ENCODE results near the gene UGT1A9.

UGT1A9 gene

GRCh38 chr2:233801357-233802131 lies 129.8 kb downstream of the UGT1A9 start:
- peak; percentile 2 to 47 (median 34) for DNase-seq
- Histone ChIP-seq H3K27me3 (replicated peaks in 2 of 5; ENCODE audit: control insufficient read depth in 4 of 5, insufficient read depth in 5 of 5, low read length in 4 of 5) (peaks cover 0 to 6% (median 2%) of the 10 kb centered on the region in 5 experiments), H3K4me3 (ENCODE audit: control insufficient read depth in 1 of 7, extremely low read depth in 1 of 7, insufficient read depth in 4 of 7, low read depth in 2 of 7, low read length in 6 of 7) (no peak overlapping the region), H3K4me1 (ENCODE audit: control extremely low read depth in 1 of 4, control insufficient read depth in 4 of 4, insufficient read depth in 4 of 4, low read length in 3 of 4) (no peaks in the 10 kb centered on the region), H3K36me3 (ENCODE audit: control insufficient read depth in 4 of 4, insufficient read depth in 4 of 4, low read length in 3 of 4) (no peaks in the 10 kb centered on the region), H3K9me3 (ENCODE audit: control extremely low read depth in 1 of 5, control insufficient read depth in 4 of 5, insufficient read depth in 2 of 5, low read depth in 1 of 5, low read length in 4 of 5) (no peaks in the 10 kb centered on the region), H3K27ac (ENCODE audit: insufficient read depth in 1 of 2, low read depth in 1 of 2, low read length in 2 of 2, poor library complexity in 1 of 2, severe bottlenecking in 2 of 2) (no peak overlapping the region)
- ChIA-PET CTCF (no interaction called here), POLR2A (no interaction called here)
- 75% methylated on average over 4 of the region's 9 CpGs for WGBS (ENCODE audit: insufficient coverage)

GRCh38 chr2:233802132-233802815 lies 130.6 kb downstream of the UGT1A9 start:
- Histone ChIP-seq H3K27me3 (replicated peaks in 2 of 5; ENCODE audit: control insufficient read depth in 4 of 5, insufficient read depth in 5 of 5, low read length in 4 of 5) (peaks cover 0 to 6% (median 3%) of the 10 kb centered on the region in 5 experiments), H3K4me1 (ENCODE audit: control extremely low read depth in 1 of 4, control insufficient read depth in 4 of 4, insufficient read depth in 4 of 4, low read length in 3 of 4) (no peaks in the 10 kb centered on the region), H3K9me3 (ENCODE audit: control extremely low read depth in 1 of 5, control insufficient read depth in 4 of 5, insufficient read depth in 2 of 5, low read depth in 1 of 5, low read length in 4 of 5) (no peaks in the 10 kb centered on the region), H3K36me3 (ENCODE audit: control insufficient read depth in 4 of 4, insufficient read depth in 4 of 4, low read length in 3 of 4) (no peaks in the 10 kb centered on the region), H3K4me3 (ENCODE audit: control insufficient read depth in 1 of 7, extremely low read depth in 1 of 7, insufficient read depth in 4 of 7, low read depth in 2 of 7, low read length in 6 of 7) (no peak overlapping the region), H3K27ac (ENCODE audit: insufficient read depth in 1 of 2, low read depth in 1 of 2, low read length in 2 of 2, poor library complexity in 1 of 2, severe bottlenecking in 2 of 2) (no peak overlapping the region)
- WGBS (ENCODE audit: insufficient coverage) = 75% methylated on average over 1 of the region's 3 CpGs
- no peak for DNase-seq
- ChIA-PET CTCF (interaction anchor here (0.6 kb wide), 1 partner anchor 938 kb away, joined by 3 read pairs; no protein-coding TSS in a partner anchor), POLR2A (no interaction called here)

GRCh38 chr2:233803292-233803911 lies 131.7 kb downstream of the UGT1A9 start:
- no peak overlapping the region for H3K27ac ChIP-seq (ENCODE audit: insufficient read depth in 1 of 2, low read depth in 1 of 2, low read length in 2 of 2, poor library complexity in 1 of 2, severe bottlenecking in 2 of 2)
- POLR2A ChIA-PET = no interaction called here
- H3K4me3 ChIP-seq (ENCODE audit: control insufficient read depth in 1 of 7, extremely low read depth in 1 of 7, insufficient read depth in 4 of 7, low read depth in 2 of 7, low read length in 6 of 7) = no peak overlapping the region
- H3K4me1 ChIP-seq (ENCODE audit: control extremely low read depth in 1 of 4, control insufficient read depth in 4 of 4, insufficient read depth in 4 of 4, low read length in 3 of 4) = no peaks in the 10 kb centered on the region
- H3K9me3 ChIP-seq (ENCODE audit: control extremely low read depth in 1 of 5, control insufficient read depth in 4 of 5, insufficient read depth in 2 of 5, low read depth in 1 of 5, low read length in 4 of 5) = no peaks in the 10 kb centered on the region
- H3K27me3 ChIP-seq (replicated peaks in 2 of 5; ENCODE audit: control insufficient read depth in 4 of 5, insufficient read depth in 5 of 5, low read length in 4 of 5) = peaks cover 0 to 6% (median 3%) of the 10 kb centered on the region in 5 experiments
- 89% methylated on average over 2 of the region's 2 CpGs for WGBS (ENCODE audit: insufficient coverage)
- H3K36me3 ChIP-seq (ENCODE audit: control insufficient read depth in 4 of 4, insufficient read depth in 4 of 4, low read length in 3 of 4) = no peaks in the 10 kb centered on the region
- no peak for DNase-seq
- CTCF ChIA-PET = no interaction called here

- no peak overlapping the region for H3K27ac ChIP-seq (ENCODE audit: insufficient read depth in 1 of 2, low read depth in 1 of 2, low read length in 2 of 2, poor library complexity in 1 of 2, severe bottlenecking in 2 of 2)
- peaks cover 0 to 6% (median 3%) of the 10 kb centered on the region in 5 experiments for H3K27me3 ChIP-seq (replicated peaks in 2 of 5; ENCODE audit: control insufficient read depth in 4 of 5, insufficient read depth in 5 of 5, low read length in 4 of 5)
- H3K4me1 ChIP-seq (ENCODE audit: control extremely low read depth in 1 of 4, control insufficient read depth in 4 of 4, insufficient read depth in 4 of 4, low read length in 3 of 4) = no peaks in the 10 kb centered on the region
- ChIA-PET CTCF (interaction anchor here (0.9 kb wide), 1 partner anchor 9 kb away, joined by 4 read pairs; no protein-coding TSS in a partner anchor), POLR2A (no interaction called here)
- 60% methylated on average over 3 of the region's 8 CpGs for WGBS (ENCODE audit: insufficient coverage)
- H3K4me3 ChIP-seq (ENCODE audit: control insufficient read depth in 1 of 7, extremely low read depth in 1 of 7, insufficient read depth in 4 of 7, low read depth in 2 of 7, low read length in 6 of 7) = no peak overlapping the region
- H3K9me3 ChIP-seq (ENCODE audit: control extremely low read depth in 1 of 5, control insufficient read depth in 4 of 5, insufficient read depth in 2 of 5, low read depth in 1 of 5, low read length in 4 of 5) = no peaks in the 10 kb centered on the region
- no peak for DNase-seq
- H3K36me3 ChIP-seq (ENCODE audit: control insufficient read depth in 4 of 4, insufficient read depth in 4 of 4, low read length in 3 of 4) = no peaks in the 10 kb centered on the region
These were observed 132.3 kb downstream of the UGT1A9 start for GRCh38 chr2:233803994-233804393.

- peaks cover 0 to 7% (median 4%) of the 10 kb centered on the region in 5 experiments for H3K27me3 ChIP-seq (replicated peaks in 2 of 5; ENCODE audit: control insufficient read depth in 4 of 5, insufficient read depth in 5 of 5, low read length in 4 of 5)
- H3K9me3 ChIP-seq (ENCODE audit: control extremely low read depth in 1 of 5, control insufficient read depth in 4 of 5, insufficient read depth in 2 of 5, low read depth in 1 of 5, low read length in 4 of 5) = no peaks in the 10 kb centered on the region
- H3K4me3 ChIP-seq (ENCODE audit: control insufficient read depth in 1 of 7, extremely low read depth in 1 of 7, insufficient read depth in 4 of 7, low read depth in 2 of 7, low read length in 6 of 7) = no peak overlapping the region
- no peak for DNase-seq
- WGBS (ENCODE audit: insufficient coverage) = 89% methylated on average over 11 of the region's 12 CpGs
- POLR2A ChIA-PET = no interaction called here
- H3K4me1 ChIP-seq (ENCODE audit: control extremely low read depth in 1 of 4, control insufficient read depth in 4 of 4, insufficient read depth in 4 of 4, low read length in 3 of 4) = no peaks in the 10 kb centered on the region
- CTCF ChIA-PET = no interaction called here
- no peaks in the 10 kb centered on the region for H3K36me3 ChIP-seq (ENCODE audit: control insufficient read depth in 4 of 4, insufficient read depth in 4 of 4, low read length in 3 of 4)
- no peak overlapping the region for H3K27ac ChIP-seq (ENCODE audit: insufficient read depth in 1 of 2, low read depth in 1 of 2, low read length in 2 of 2, poor library complexity in 1 of 2, severe bottlenecking in 2 of 2)
These were observed 135.6 kb downstream of the UGT1A9 start for GRCh38 chr2:233807215-233807865.

GRCh38 chr2:233807966-233808935 lies 136.6 kb downstream of the UGT1A9 start:
- DNase-seq = no peak
- H3K9me3 ChIP-seq (ENCODE audit: control extremely low read depth in 1 of 5, control insufficient read depth in 4 of 5, insufficient read depth in 2 of 5, low read depth in 1 of 5, low read length in 4 of 5) = no peaks in the 10 kb centered on the region
- ChIA-PET POLR2A (interaction anchor here (0.6 kb wide), 1 partner anchor 270 kb away, joined by 3 read pairs; no protein-coding TSS in a partner anchor), CTCF (no interaction called here)
- H3K36me3 ChIP-seq (ENCODE audit: control insufficient read depth in 4 of 4, insufficient read depth in 4 of 4, low read length in 3 of 4) = no peaks in the 10 kb centered on the region
- 81% methylated on average over 8 of the region's 10 CpGs for WGBS (ENCODE audit: insufficient coverage)
- H3K4me3 ChIP-seq (ENCODE audit: control insufficient read depth in 1 of 7, extremely low read depth in 1 of 7, insufficient read depth in 4 of 7, low read depth in 2 of 7, low read length in 6 of 7) = no peak overlapping the region
- peaks cover 0 to 6% (median 4%) of the 10 kb centered on the region in 5 experiments for H3K27me3 ChIP-seq (replicated peaks in 2 of 5; ENCODE audit: control insufficient read depth in 4 of 5, insufficient read depth in 5 of 5, low read length in 4 of 5)
- H3K27ac ChIP-seq (ENCODE audit: insufficient read depth in 1 of 2, low read depth in 1 of 2, low read length in 2 of 2, poor library complexity in 1 of 2, severe bottlenecking in 2 of 2) = no peak overlapping the region
- H3K4me1 ChIP-seq (ENCODE audit: control extremely low read depth in 1 of 4, control insufficient read depth in 4 of 4, insufficient read depth in 4 of 4, low read length in 3 of 4) = no peaks in the 10 kb centered on the region

Measured in common myeloid progenitor, CD34-positive (primary cell).